GM21360 (cell line): ENCODE results near the gene SCN1B.
"Not testable (repeated sequence)": the region's sequence is repeated elsewhere in the genome, so short reads cannot be mapped to it uniquely, and the experiment has no call there.

Experiments
- ATAC-seq: cut with Tn5 transposase; IDR thresholded peaks from one replicate; pipeline ENCODE4 v1.9.1; 2021; ENCODE audit warnings: mild to moderate bottlenecking, moderate library complexity; ENCODE audit not compliant: unreplicated experiment

The SCN1B gene

GRCh38 chr19:35030257-35031071 lies at the start of gene SCN1B:
Gene SCN1B (plus strand): TSS chr19:35030470. CDS start chr19:35030821, 351 bp downstream.
- ATAC-seq, result peak; percentile 47

DNA sequence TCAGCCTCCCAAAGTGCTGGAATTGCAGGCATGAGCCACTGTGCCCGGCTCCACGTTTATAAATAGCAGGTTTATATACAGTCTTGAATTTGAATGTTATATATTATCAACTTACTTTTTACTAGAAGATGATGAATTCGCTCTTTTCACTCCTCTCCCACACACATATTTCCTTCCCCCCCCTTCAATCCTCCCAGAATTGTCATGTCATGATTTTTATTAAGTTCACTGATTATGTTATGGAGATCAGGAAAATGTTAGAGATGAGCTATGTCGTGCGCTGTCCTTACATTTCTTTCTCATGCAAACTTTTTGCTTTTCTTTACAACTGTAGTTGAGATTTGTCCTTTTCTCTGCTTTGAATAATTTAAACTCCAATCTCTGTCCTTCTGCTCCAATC lies 48.0 kb upstream of the SCN1B start:
- no peak for ATAC-seq

DNA sequence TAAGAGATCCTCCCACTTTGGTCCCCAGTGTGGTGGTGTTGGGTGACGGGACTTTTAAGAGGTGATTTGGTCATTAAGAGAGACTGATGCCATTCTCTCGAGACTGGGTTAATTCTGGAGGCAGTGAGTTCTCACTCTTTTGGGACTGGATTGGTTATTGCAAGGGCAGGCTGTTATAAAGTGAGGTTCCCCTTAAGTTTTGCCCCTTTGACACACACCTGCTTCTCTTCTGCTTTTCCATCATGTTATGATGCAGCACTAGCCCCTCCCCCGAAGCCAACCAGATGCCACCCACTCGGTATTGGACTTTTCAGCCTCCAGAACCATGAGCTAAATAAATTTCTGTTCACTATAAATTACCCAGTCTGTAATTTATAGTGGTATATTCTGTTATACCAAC lies 46.5 kb upstream of the SCN1B start:
- no peak for ATAC-seq

DNA sequence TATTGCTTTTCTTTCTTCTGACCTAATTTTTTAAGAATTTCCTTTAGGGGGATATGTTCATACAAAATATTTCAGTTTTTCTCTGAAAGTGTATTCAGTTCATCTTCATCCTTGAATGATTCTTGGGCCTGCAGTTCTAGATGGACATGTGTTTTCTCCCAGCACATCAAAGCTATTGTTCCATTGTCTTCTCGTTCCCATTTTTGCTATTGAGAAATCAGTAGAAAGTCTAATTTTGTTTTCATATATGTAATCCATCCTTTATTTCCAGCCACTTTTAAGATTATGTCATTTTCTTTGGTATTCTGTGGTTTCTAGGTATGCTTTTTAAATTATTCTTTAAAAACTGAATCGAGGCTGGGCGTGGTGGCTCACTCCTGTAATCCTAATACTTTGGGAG lies 46.0 kb upstream of the SCN1B start:
- ATAC-seq, result no peak

- no peak for ATAC-seq
Observed at GRCh38 chr19:34985249-34986022, 44.8 kb upstream of the SCN1B start.

- ATAC-seq, result no peak
Observed at GRCh38 chr19:34988119-34988518, 42.2 kb upstream of the SCN1B start.

DNA sequence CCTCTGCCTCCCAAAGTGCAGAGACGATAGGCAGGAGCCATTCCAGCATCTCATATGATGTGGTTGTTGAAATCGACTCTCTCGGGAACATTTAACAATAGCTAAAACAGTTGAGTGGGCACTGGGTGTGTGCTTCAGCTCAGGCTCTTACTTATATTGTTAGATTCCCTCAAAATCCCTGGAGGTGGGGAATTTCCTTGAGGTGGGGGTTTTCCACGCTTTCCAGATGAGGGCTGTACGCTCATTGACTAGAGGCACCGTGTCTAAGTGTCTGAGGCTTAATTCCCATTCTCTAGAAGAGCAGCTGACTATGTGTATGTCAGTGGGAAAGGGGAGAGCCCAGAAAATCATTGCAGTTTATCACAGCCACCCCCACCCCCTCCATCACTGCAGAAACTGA lies 41.0 kb upstream of the SCN1B start:
- ATAC-seq, result no peak

DNA sequence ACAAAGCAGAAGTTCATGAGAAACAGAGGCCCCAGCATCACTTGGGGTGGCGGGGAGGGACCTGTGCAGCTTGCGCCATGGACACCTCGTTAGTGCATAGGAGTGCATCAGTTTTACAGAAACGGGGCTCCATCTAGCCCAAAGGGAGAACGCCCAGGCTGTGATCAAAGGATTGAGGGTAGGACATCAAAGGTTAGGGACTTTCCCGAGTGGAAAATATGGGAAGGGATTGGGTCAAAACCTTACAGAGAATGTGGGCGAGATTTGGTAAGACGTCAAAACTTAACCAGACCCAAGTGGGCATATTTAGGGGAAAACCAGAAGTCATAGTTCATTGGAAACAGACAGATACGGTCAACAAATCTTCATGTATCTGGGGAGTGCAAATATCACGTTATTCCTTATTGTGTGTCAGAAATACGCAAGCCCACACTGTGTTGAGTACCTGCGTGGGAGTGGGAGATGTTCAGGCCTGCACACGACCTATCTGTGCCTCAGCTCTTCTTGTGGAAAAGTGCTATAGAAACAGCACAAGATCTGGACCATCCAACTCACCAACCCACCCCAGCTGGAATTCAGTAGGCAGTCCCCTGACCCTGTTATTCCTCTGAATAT lies 39.6 kb upstream of the SCN1B start:
- ATAC-seq, result no peak

GRCh38 chr19:34991542-34992333 lies 38.5 kb upstream of the SCN1B start:
- ATAC-seq, result no peak

DNA sequence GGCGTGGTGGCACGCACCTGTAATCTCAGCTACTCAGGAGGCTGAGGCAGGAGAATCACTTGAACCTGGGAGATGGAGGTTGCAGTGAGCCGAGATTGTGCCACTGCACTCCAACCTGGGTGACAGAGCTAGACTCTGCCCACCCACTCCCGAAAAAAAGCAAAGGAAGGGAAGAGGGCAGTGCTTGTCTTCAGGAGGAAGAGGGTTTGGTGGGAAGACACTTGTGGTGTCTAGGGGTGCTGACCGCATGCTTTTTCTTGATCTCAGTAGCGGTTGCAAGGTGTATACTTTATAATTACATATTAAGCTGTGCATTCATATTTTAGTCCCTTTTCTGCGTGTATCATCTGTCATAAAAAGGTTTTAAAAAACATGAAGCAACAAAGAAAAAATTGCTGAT lies 37.7 kb upstream of the SCN1B start:
- ATAC-seq, result not testable (repeated sequence)

DNA sequence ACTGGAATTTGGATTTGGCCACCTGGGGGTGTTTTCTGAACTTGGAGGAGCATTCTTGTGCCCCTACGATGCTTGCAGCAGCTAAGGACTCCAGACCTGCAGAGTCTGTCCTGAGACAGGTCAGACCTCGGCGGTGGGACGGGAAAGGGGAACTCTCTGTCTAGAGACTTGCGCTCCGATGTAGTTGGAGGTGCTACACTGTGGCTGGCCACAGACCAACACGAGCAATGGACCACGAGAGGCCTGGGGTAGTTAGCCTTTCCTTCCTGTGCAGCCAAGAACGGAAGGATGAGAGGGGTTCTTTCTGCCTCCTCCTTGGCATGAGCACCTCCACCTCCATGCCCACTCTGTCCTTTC lies 36.0 kb upstream of the SCN1B start:
- no peak for ATAC-seq

DNA sequence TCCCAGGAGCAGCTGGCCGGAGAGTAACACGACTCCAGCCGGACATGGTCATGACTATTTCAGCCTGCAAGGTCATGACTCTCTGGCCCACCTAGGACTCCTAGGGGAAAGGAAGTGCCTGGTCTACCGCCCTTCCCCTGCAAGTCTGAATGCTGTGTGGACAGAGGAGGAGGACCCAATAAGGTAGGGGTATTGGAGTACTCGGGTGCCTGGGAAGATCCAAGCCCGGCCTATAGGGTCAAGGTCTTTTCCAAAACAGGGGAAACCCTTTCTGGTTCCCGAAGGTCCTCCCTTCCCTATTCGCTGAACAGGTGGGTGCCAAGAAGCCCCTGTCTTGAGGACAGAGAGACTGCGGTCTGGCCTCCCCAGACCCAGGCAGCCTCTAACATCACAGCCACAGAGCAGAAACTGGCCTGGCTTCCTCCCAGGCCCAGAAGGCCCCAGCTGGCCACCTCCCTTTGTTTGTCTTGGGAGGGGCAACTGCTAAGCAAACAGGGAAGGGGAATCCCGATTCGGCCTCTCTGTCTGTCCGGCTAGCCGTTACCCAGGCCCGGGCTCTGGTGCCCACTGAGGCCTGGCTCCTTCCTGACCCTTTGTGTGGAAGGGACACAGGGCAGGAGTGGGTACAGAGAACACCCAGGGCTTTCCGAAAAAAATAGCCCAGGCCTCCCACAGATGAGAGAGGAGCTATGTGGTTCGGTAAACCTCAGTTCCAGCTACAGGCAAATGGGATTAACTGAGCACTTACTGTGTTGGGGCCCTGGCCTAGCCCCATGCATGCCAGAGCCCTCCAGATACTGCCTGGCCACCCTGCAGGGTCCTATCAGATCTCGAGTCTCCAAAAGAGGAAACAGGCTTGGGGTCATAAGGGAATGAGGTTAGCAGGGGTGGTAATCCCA lies 35.4 kb upstream of the SCN1B start:
- no peak for ATAC-seq

- ATAC-seq, result no peak
Observed at GRCh38 chr19:34995551-34995950, 34.7 kb upstream of the SCN1B start.

DNA sequence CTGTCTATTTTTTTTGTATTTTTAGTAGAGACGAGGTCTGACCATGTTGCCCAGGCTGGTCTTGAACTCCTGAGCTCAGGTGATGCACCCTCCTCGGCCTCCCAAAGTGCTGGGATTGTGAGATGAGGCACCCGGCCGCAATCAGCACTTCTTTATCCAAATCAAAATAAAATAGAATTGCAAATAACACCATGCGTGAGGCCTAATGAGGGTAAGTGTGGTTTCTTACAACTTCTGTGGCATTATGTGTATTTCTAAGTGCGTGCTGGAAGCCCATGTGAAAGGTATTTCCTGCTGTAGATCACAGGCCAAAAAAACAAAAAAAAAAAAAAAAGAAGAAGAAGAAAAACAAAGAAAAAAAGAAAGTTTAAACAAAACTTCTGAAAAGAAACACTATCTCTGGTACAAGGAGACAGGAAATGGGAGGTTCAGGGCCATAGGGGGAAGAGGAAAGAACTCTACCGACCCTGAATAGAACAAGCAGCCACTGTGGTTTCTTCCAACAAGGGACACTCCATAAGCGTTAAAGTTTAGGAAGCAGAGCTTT lies 33.1 kb upstream of the SCN1B start:
- no peak for ATAC-seq

DNA sequence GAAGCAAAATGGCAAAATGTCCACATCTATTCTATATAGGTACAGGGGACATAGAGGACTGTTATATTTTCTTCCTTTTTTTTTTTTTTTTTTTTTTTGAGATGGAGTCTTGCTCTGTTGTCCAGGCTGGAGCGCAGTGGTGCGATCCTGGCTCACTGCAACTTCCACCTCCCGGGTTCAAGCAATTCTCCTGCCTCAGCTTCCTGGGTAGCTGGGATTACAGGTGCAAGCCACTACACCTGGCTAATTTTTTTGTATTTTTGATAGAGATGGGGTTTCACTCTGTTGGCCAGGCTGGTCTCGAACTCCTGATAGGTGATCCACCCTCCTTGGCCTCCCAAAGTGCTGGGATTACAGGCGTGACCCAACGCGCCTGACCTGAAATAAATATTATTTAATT lies 32.0 kb upstream of the SCN1B start:
- not testable (repeated sequence) for ATAC-seq

DNA sequence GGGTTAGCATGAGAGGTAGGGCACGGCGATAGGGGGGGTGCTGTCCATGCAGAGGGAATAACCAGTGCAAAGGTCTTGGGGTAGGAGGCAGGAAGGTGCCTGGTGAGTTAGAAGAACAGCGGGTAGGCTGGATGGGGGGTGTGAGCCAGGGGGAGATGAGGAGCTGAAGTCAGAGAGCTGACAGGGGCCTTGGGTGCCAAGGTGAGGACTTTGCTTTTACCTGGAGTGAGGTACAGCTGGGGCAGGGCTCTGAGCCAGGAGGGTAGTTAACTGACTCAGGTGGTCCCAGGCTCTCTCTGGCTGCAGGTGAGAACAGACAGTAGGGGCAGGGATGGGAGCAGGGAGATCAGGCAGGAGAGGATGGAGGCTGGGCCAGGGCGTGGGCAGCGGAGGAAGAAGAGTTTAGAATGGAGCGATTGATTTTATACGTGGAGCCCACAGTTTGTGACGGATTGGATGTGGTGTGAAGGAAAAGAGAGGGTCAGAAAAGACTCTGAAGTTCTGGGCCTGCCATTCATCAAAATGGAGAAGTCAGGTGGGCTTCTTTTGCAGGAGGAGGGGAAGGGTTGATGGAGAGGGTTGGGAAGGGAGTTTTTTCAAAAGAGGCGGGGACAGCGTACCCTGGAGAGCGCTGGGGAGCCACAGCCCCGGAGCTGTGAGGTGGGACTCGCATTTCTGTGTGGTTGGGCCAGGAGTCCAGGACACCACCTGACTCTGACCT lies 31.3 kb upstream of the SCN1B start:
- no peak for ATAC-seq

GRCh38 chr19:34999498-35000337 lies 30.6 kb upstream of the SCN1B start, which contains the start of gene GRAMD1A:
Gene GRAMD1A (plus strand): TSS chr19:35000323. CDS start chr19:35000479, 156 bp downstream.
- ATAC-seq, result peak; percentile 43

- ATAC-seq, result no peak
Observed at GRCh38 chr19:35000338-35000646, 30.0 kb upstream of the SCN1B start.
